GM12801 (cell line): ENCODE results near the gene CHAD.

ENCODE experiments used
- TF ChIP-seq, protein P1 (sequence below): IDR thresholded peaks from one replicate; pipeline ENCODE4 v1.5.1; 2011; ENCODE audit warnings: control low read depth; ENCODE audit not compliant: insufficient read length; ENCODE audit errors: extremely low read depth

Gene CHAD

DNA sequence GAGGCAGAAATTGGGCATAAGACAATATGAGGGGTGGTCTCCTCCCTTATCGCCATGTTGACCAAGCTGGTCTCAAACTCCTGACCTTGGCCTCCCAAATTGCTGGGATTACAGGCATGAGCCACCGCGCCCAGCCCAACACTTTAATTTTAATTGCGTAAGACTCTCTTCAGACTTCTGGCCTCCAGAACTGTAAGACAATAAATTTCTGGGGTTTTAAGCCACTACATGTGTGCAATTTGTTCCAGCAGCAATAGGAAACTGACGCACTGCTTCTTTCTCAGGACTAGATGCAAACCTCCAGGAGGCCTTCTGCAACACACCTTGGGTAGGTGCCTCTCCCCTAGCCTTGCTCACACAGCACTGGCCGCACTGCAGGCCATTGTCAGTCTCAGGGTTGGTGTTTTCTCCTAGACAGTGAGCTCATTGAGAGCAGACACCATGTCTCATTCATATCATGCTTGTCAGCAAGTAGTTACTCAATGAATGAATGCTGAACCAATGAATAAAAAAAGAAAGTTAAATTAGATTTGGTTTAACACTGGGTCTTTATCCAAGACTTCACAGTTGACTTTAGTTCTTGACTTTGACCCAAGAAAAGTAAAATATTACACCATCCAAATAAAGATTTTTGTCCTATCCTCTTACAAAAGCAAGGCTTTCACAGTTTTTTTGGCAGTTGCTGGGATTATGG, 48.1 kb downstream of the CHAD start:
- TF ChIP-seq, protein P1, sequence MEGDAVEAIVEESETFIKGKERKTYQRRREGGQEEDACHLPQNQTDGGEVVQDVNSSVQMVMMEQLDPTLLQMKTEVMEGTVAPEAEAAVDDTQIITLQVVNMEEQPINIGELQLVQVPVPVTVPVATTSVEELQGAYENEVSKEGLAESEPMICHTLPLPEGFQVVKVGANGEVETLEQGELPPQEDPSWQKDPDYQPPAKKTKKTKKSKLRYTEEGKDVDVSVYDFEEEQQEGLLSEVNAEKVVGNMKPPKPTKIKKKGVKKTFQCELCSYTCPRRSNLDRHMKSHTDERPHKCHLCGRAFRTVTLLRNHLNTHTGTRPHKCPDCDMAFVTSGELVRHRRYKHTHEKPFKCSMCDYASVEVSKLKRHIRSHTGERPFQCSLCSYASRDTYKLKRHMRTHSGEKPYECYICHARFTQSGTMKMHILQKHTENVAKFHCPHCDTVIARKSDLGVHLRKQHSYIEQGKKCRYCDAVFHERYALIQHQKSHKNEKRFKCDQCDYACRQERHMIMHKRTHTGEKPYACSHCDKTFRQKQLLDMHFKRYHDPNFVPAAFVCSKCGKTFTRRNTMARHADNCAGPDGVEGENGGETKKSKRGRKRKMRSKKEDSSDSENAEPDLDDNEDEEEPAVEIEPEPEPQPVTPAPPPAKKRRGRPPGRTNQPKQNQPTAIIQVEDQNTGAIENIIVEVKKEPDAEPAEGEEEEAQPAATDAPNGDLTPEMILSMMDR = no peak

DNA sequence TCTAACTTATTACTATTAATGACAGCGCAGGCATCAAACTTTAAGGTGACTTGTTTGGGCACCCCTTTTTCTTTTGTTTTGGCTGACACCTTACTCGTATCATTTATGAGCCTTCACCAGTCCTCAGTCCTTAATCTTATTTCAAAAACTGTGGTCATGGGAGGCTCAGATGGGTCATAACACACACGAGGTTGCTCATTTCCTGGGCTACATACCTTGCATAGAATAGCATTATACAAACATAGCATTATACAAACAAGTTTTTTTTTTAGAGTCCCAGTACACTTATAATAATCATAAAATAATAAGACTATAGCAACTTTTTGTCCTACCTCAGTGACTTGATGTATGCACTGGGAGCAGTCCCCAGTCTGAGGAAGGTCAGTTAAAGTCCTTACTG, 53.9 kb downstream of the CHAD start:
- TF ChIP-seq, protein P1 = no peak
